Measurements from ENCODE around the gene TBC1D26. TPM values are rescaled to one million over a fixed set of nuclear protein-coding genes. Genes with fewer than 3 reads are reported as not detected.
"Not testable (repeated sequence)": the region's sequence is repeated elsewhere in the genome, so short reads cannot be mapped to it uniquely, and the experiment has no call there.

Gene TBC1D26
- total RNA-seq, 4 donors from 2014 or later = 0.28 TPM; not detected in 3

DNA sequence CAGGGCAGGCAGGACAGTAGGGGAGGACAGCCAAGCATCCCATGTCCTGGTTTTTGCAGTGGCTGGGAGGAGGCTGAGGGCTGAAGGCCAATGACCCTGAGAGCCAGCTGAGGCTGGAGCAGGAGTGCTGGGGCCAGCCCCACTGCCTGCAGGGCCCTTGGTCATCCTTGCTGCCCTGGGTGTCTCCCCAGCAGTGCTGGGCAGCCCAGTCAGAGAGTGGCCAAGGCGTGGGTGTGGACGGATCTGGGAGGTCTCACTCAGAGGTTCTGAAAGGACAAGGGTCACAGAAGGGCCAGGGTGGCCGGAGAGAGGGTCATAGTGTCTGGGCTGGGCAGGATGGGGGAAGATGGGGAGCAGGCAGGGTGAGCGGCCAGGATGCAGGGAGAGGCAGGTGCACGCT lies 4.5 kb downstream of the TBC1D26 start:
- H3K36me3 ChIP-seq, H3K27me3 ChIP-seq, DNase-seq, H3K4me1 ChIP-seq, H3K9me3 ChIP-seq, H3K27ac ChIP-seq, H3K4me3 ChIP-seq: not testable (repeated sequence)

DNA sequence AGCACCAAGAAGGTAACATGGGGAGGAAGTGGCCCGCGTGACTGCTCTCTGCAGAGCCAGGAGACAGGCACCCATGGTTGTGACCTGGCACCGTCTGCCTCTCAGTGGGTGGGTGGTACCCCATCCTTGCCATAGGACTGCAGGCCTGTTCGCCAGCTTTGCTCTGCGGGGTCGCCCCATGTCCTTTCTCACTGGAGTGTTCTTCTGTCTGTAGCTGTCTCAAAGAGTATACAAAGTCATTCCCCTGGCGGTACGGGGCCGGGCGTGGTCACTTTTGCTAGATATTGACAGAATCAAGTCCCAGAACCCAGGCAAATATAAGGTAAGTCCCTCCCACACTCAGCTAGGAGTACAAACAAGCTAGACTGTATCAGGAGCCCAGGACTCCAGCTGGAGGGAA lies 6.0 kb downstream of the TBC1D26 start:
- TF ChIP-seq, protein P1, sequence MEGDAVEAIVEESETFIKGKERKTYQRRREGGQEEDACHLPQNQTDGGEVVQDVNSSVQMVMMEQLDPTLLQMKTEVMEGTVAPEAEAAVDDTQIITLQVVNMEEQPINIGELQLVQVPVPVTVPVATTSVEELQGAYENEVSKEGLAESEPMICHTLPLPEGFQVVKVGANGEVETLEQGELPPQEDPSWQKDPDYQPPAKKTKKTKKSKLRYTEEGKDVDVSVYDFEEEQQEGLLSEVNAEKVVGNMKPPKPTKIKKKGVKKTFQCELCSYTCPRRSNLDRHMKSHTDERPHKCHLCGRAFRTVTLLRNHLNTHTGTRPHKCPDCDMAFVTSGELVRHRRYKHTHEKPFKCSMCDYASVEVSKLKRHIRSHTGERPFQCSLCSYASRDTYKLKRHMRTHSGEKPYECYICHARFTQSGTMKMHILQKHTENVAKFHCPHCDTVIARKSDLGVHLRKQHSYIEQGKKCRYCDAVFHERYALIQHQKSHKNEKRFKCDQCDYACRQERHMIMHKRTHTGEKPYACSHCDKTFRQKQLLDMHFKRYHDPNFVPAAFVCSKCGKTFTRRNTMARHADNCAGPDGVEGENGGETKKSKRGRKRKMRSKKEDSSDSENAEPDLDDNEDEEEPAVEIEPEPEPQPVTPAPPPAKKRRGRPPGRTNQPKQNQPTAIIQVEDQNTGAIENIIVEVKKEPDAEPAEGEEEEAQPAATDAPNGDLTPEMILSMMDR (IDR thresholded peaks at IDR 0.05) = no peak
- TF ChIP-seq POLR2A (IDR thresholded peaks at IDR 0.05) = no peak
- Histone ChIP-seq H3K9me3 (no peaks in the 10 kb centered on the region), H3K36me3 (no peaks in the 10 kb centered on the region), H3K4me3 (no peak overlapping the region), H3K4me1 (no peaks in the 10 kb centered on the region), H3K27ac (no peak overlapping the region), H3K27me3 (no peaks in the 10 kb centered on the region)
- no peak for DNase-seq

DNA sequence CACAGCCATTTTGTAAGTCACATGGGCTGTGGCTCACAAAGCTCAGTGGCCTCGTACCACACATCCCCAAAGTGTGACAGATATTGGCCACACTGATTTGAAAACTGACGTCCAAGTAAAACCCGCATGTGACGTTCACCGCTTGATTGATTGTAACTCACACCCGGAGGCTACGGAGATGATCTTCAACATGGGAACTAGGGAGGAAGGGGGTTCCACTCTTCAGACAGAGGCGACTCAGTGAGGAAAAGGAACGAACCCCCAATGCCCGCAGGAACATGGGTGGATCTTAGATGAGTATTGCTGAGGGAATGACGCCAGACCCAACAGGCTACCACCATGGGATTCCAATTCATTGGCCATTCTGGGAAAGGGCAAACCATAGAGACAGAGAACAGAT lies 7.2 kb downstream of the TBC1D26 start:
- not testable (repeated sequence) for DNase-seq, H3K27me3 ChIP-seq, H3K9me3 ChIP-seq, H3K27ac ChIP-seq, H3K4me3 ChIP-seq, H3K4me1 ChIP-seq, H3K36me3 ChIP-seq

DNA sequence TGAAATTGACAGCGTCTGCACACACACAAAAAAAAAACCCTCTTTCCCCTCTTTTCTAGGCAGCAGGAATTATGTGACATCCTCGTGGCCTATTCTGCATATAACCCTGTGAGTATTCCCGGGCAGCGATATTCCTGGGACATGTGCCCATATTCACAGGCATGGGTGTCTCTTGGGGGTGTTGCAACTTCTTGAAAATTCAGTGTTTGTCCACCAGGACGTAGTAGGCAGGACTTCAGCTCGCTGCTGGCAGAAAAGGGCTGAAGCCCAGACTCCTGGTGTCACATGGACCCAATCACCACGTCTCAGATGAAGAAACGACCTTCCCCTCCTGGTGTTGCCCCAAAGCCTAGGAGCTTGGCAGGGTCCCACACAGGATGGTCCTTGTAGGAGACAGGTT lies 8.0 kb downstream of the TBC1D26 start:
- DNase-seq, H3K4me1 ChIP-seq, H3K36me3 ChIP-seq, H3K27ac ChIP-seq, H3K27me3 ChIP-seq, H3K9me3 ChIP-seq, H3K4me3 ChIP-seq: not testable (repeated sequence)

DNA sequence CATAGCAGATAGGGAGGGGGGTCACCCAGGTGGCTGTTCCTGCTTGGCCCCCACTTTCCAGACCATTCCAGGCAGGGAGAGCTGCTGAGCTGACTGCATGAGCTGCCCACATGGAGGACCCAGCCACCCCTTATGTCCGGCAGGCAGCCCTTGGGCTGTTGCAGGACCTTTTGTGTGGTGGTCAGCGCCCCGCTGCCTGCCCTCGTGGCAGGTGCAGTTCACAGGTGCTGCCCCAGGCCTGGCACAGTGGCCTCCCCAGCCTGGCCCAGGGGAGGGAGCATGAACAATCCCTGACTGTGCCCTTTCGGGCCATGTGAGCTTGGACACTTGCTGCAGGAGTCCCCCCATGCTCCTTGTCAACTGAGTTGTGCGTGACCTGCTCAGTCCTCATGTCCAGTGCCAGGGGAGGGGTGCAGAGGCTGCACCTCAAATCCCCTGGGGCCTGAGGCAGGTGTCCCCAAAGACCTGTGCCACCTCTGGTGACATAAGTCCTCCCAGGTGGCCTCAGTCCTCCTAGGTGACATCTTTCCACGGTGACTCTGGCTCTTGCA lies 8.6 kb downstream of the TBC1D26 start:
- DNase-seq = no peak
- TF ChIP-seq POLR2A (IDR thresholded peaks at IDR 0.05) = no peak
- TF ChIP-seq, protein P1 (IDR thresholded peaks at IDR 0.05) = no peak
- Histone ChIP-seq H3K4me3 (no peak overlapping the region), H3K4me1 (no peaks in the 10 kb centered on the region), H3K27ac (no peak overlapping the region), H3K27me3 (no peaks in the 10 kb centered on the region), H3K9me3 (no peaks in the 10 kb centered on the region), H3K36me3 (no peaks in the 10 kb centered on the region)

DNA sequence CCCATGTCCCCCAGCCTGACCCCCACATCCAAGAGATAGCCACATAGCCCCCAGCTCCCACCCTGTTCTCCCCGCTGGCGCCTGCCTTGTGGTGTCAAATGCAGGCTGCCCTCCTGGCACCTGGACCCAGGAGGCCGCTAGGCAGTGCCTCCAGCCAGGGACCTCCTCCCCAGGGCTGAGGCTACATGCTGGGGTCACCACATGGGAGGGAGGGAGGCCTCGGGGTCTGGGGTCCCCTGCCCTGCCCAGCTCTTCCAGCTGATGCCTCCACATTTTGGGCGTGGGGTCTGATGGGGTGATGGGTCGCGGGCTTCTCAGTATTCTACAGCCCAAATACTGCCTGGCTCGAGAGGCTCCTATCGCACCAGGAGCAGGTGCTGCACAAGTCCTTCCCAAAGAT lies 9.5 kb downstream of the TBC1D26 start:
- H3K4me3 ChIP-seq = no peak overlapping the region
- no peaks in the 10 kb centered on the region for H3K36me3 ChIP-seq
- H3K9me3 ChIP-seq = no peaks in the 10 kb centered on the region
- no peak for DNase-seq
- no peak for TF ChIP-seq POLR2A (IDR thresholded peaks at IDR 0.05)
- TF ChIP-seq, protein P1 (IDR thresholded peaks at IDR 0.05) = no peak
- no peaks in the 10 kb centered on the region for H3K4me1 ChIP-seq
- H3K27ac ChIP-seq = no peak overlapping the region
- no peaks in the 10 kb centered on the region for H3K27me3 ChIP-seq

DNA sequence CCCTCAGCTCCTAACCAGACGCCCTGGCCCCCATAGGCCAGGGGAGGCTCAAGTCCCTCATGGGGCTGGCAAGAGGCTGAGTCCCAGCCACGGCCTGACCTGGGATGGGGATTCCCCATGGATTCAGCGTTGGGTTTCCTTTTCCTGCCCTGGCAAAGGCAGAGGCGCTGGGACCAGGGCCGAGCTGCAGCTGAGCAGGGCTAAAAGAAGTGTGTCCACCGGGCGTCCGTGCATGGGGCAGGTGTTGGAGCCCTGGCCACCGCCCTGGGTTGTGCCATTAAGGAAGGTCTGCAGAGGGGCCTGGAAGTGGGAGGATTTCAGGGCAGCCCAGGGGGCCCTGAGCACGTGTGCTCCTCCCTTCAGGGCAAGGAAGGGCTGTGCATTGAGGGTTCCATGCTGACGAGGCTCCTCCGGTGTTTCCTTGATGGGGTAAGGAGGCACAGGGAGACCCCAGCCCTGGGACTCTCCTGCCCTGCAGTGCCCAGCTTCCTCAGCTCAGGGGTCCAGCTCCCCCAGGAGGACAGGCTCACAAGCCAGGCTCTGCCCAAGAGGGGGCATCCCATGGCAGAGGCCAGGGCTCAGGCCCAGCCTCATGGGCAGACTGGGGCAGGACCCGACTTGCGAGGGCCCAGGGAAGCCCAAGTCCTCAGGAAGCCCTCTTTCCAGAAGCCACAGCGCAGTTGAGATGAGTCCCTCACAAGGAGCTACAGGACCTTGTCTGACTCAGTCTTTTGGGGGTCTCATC lies 10.1 kb downstream of the TBC1D26 start:
- Histone ChIP-seq H3K27ac (no peak overlapping the region), H3K4me1 (no peaks in the 10 kb centered on the region), H3K36me3 (no peaks in the 10 kb centered on the region), H3K9me3 (no peaks in the 10 kb centered on the region), H3K4me3 (no peak overlapping the region), H3K27me3 (no peaks in the 10 kb centered on the region)
- no peak for DNase-seq
- TF ChIP-seq POLR2A (IDR thresholded peaks at IDR 0.05) = no peak
- TF ChIP-seq, protein P1 (IDR thresholded peaks at IDR 0.05) = no peak
